HCT116 (cell line): ENCODE data around the gene NCKAP5L. TPM values are rescaled to one million over a fixed set of nuclear protein-coding genes. Genes with fewer than 3 reads are reported as not detected.
"Not testable (repeated sequence)": the region's sequence is repeated elsewhere in the genome, so short reads cannot be mapped to it uniquely, and the experiment has no call there.

ENCODE experiments used
- ATAC-seq: fragments of 200-7000 bp; cut with Tn5 transposase; 2 replicates; pipeline ENCODE4 v1.9.1; 2020; ENCODE audit warnings: mild to moderate bottlenecking, moderate library complexity
- BruUV-seq: library from RNA; stranded (reverse); fragments of 400-500 nt; replicated peaks from 2 replicates; lab custom pipeline; 2021; lab: Mats Ljungman, UMichigan
- CTCF ChIA-PET: fragments of 300-600 bp; sonication (Branson Sonifier 250); formaldehyde crosslinking; loops from one replicate; lab custom pipeline; 2021; ENCODE audit warnings: antibody characterized with exemption; lab: Charles Lee
- POLR2A ChIA-PET: fragments of 300-600, 350-600 bp; sonication (Branson Sonifier 250); formaldehyde crosslinking; loops from one replicate; lab custom pipeline; 2021; ENCODE audit warnings: antibody characterized with exemption; lab: Charles Lee
- RAD21 ChIA-PET, 2 experiments: fragments of 300-600 bp; sonication (Branson Sonifier 250); formaldehyde crosslinking; loops; one replicate each; lab custom pipeline; 2023; ENCODE audit warnings: low total read pairs in 2 of 2; ENCODE audit not compliant: uncharacterized antibody in 2 of 2, unreplicated experiment in 2 of 2, low non-redundant PET in 1 of 2; lab: Charles Lee
- DNase-seq: peaks from one replicate; pipeline ENCODE4 v3.0.0-alpha.2; 2010; ENCODE audit warnings: low read depth, low spot score
- H2AFZ ChIP-seq: fragments of 200-600 bp; shearing (Covaris generic), sonication (generic); 2 replicates; pipeline ENCODE4 v1.6.1; 2017; ENCODE audit warnings: low read depth, mixed run types, mixed read lengths, antibody characterized with exemption, low read length; ENCODE audit not compliant: poor library complexity, severe bottlenecking
- H3K27ac ChIP-seq: 2 replicates; pipeline ENCODE4 v1.5.1; 2012; ENCODE audit warnings: low read depth, low read length
- H3K27me3 ChIP-seq: fragments of 200-600 bp; sonication (generic); 2 replicates; pipeline ENCODE4 v1.6.1; 2016; ENCODE audit warnings: mixed run types, low read length, mixed read lengths; ENCODE audit not compliant: insufficient read depth
- H3K36me3 ChIP-seq, 2 experiments: fragments of 200-500 bp in 1 of 2; fragments of 200-600 bp in 1 of 2; sonication (Bioruptor generic) in 1 of 2; sonication (generic) in 1 of 2; 2 replicates each; pipeline versions ENCODE4 v1.5.1 to v1.6.1; 2014 to 2016; ENCODE audit warnings: low read length in 2 of 2, inconsistent platforms in 1 of 2, mixed read lengths in 1 of 2, mixed run types in 1 of 2; ENCODE audit not compliant: insufficient read depth in 2 of 2, control insufficient read depth in 1 of 2
- H3K4me1 ChIP-seq, 2 experiments: fragments of 200-600 bp in 1 of 2; sonication (generic) in 1 of 2; 2 replicates each; pipeline versions ENCODE4 v1.5.1 to v1.6.1; 2012 to 2017; ENCODE audit warnings: low read length in 2 of 2, inconsistent platforms in 1 of 2, mild to moderate bottlenecking in 1 of 2, mixed read lengths in 1 of 2, mixed run types in 1 of 2, moderate library complexity in 1 of 2; ENCODE audit not compliant: insufficient read depth in 2 of 2, control insufficient read depth in 1 of 2
- H3K4me2 ChIP-seq: fragments of 200-600 bp; sonication (generic); 2 replicates; pipeline ENCODE4 v1.6.1; 2017; ENCODE audit warnings: mixed run types, low read length, mixed read lengths
- H3K4me3 ChIP-seq, 2 experiments: fragments of 200-600 bp in 1 of 2; sonication (generic) in 1 of 2; replicated peaks in 1 of 2; 2 replicates each; pipeline ENCODE4 v1.5.1; 2011 to 2016; ENCODE audit warnings: low read length in 2 of 2, control low read depth in 1 of 2, low read depth in 1 of 2, mild to moderate bottlenecking in 1 of 2, mixed read lengths in 1 of 2, mixed run types in 1 of 2
- H3K79me2 ChIP-seq: fragments of 200-600 bp; sonication (generic); 2 replicates; pipeline ENCODE4 v1.6.1; 2017; ENCODE audit warnings: mild to moderate bottlenecking, mixed run types, low read length, moderate library complexity, mixed read lengths; ENCODE audit not compliant: insufficient read depth
- H3K9ac ChIP-seq: fragments of 200-600 bp; sonication (generic); 2 replicates; pipeline ENCODE4 v1.6.1; 2016; ENCODE audit warnings: low read length, mixed read lengths
- H3K9me2 ChIP-seq: fragments of 200-600 bp; sonication (generic), shearing (Covaris generic); 2 replicates; pipeline ENCODE4 v1.6.1; 2017; ENCODE audit warnings: mixed run types, mild to moderate bottlenecking, moderate library complexity; ENCODE audit not compliant: insufficient read depth
- H3K9me3 ChIP-seq, 2 experiments: fragments of 200-500 bp in 1 of 2; fragments of 200-600 bp in 1 of 2; sonication (Bioruptor generic) in 1 of 2; sonication (generic) in 1 of 2; 2 replicates each; pipeline ENCODE4 v1.6.1; 2014 to 2017; ENCODE audit warnings: low read length in 2 of 2, mixed read lengths in 2 of 2, inconsistent platforms in 1 of 2, low read depth in 1 of 2, mild to moderate bottlenecking in 1 of 2, mixed run types in 1 of 2, moderate library complexity in 1 of 2; ENCODE audit not compliant: control insufficient read depth in 1 of 2, insufficient read depth in 1 of 2
- H4K20me1 ChIP-seq: fragments of 200-600 bp; sonication (generic), shearing (Covaris generic); 2 replicates; pipeline ENCODE4 v1.6.1; 2017; ENCODE audit warnings: mixed run types, mild to moderate bottlenecking, moderate library complexity; ENCODE audit not compliant: insufficient read depth
- EGR1 ChIP-seq: IDR thresholded peaks from 2 replicates; pipeline ENCODE4 v1.6.1; 2012; ENCODE audit warnings: low read depth
- FOSL1 ChIP-seq: IDR thresholded peaks from 2 replicates; pipeline ENCODE4 v1.6.1; 2012; ENCODE audit warnings: low read depth
- YY1 ChIP-seq: IDR thresholded peaks from 2 replicates; pipeline ENCODE4 v1.6.1; 2011; ENCODE audit warnings: low read length, low read depth, moderate library complexity, mild to moderate bottlenecking; ENCODE audit not compliant: insufficient replicate concordance; ENCODE audit errors: extremely low read depth
- intact Hi-C: fragments of 100-400 bp; cut with micrococcal nuclease; formaldehyde crosslinking; loops from 2 replicates; pipeline ENCODE4 v1.10.0; 2022
- total RNA-seq: library from RNA; stranded (reverse); gene quantifications from one replicate; pipeline ENCODE4 v1.2.1, GENCODE V29; 2021; ENCODE audit not compliant: unreplicated experiment
- TF ChIP-seq, protein P1 (sequence below): IDR thresholded peaks from 2 replicates; pipeline ENCODE4 v1.6.1; 2011; ENCODE audit warnings: mild to moderate bottlenecking, low read length, moderate library complexity; ENCODE audit not compliant: insufficient replicate concordance; ENCODE audit errors: extremely low read depth

NCKAP5L gene
- total RNA-seq, 1 experiment from 2014 or later = 12.1 TPM

DNA sequence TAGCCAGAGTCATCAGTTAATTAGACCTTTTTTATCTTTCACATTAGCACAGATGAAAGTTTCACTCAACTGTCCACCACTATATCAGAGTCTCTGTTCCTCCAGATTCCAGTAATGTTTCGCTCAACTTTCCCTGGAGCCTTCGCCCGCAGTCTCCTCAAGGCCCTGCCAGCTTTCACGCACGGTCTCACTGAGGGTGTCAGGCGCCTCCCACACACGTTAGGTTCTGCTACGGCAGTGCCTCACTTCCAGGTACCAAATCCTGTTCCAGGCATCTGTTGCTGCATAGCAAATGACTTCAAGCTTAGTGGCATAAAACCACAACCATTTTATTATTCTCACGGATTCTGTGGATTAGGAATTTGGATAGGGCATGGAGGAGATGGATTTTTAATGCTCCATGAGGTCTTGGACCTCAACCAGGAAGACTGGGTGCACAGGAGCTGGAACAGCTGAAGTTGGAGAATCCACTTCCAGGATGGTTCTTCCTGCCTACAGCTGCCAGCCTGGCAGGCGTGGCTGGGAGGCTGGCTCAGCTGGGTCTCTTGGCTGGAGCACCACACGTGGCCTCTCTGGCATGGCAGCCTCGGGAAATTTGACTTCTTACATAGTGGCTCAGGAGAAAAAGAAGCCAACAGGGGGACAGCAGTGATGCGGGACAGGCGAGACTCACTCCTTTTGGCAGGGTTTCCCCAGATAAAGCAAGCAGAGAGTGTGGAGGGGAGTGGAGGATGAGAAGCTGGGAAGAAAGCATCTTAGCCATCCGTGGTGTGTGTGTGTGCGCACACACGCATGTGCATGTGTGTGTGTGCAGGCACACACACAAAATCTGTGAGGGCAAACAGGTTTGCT lies 36.0 kb upstream of the NCKAP5L start:
- Histone ChIP-seq H3K79me2 (no peaks in the 10 kb centered on the region), H4K20me1 (no peaks in the 10 kb centered on the region), H3K27ac (no peak overlapping the region), H3K4me2 (no peak overlapping the region), H3K9ac (no peak overlapping the region), H3K4me1 (peaks cover 0 to 11% of the 10 kb centered on the region in 2 experiments; a peak in 1 of 4 replicates), H3K9me2 (no peaks in the 10 kb centered on the region), H2AFZ (no peak overlapping the region), H3K9me3 (no peaks in the 10 kb centered on the region), H3K27me3 (no peaks in the 10 kb centered on the region), H3K4me3 (no peak overlapping the region), H3K36me3 (no peaks in the 10 kb centered on the region)
- RAD21 ChIA-PET = no interaction called here
- TF ChIP-seq EGR1 = no peak
- no peak for TF ChIP-seq FOSL1
- TF ChIP-seq YY1 = no peak
- TF ChIP-seq, protein P1, sequence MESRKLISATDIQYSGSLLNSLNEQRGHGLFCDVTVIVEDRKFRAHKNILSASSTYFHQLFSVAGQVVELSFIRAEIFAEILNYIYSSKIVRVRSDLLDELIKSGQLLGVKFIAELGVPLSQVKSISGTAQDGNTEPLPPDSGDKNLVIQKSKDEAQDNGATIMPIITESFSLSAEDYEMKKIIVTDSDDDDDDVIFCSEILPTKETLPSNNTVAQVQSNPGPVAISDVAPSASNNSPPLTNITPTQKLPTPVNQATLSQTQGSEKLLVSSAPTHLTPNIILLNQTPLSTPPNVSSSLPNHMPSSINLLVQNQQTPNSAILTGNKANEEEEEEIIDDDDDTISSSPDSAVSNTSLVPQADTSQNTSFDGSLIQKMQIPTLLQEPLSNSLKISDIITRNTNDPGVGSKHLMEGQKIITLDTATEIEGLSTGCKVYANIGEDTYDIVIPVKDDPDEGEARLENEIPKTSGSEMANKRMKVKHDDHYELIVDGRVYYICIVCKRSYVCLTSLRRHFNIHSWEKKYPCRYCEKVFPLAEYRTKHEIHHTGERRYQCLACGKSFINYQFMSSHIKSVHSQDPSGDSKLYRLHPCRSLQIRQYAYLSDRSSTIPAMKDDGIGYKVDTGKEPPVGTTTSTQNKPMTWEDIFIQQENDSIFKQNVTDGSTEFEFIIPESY = no peak
- ATAC-seq (no peak), DNase-seq (no peak)
- CTCF ChIA-PET = interaction anchor here (1.7 to 3.3 kb wide), 2 partner anchors 81 to 207 kb away, joined by 5 to 14 read pairs; no protein-coding TSS in a partner anchor
- intact Hi-C loops = no loop called here
- POLR2A ChIA-PET = no interaction called here
- BruUV-seq = no TSS peak

DNA sequence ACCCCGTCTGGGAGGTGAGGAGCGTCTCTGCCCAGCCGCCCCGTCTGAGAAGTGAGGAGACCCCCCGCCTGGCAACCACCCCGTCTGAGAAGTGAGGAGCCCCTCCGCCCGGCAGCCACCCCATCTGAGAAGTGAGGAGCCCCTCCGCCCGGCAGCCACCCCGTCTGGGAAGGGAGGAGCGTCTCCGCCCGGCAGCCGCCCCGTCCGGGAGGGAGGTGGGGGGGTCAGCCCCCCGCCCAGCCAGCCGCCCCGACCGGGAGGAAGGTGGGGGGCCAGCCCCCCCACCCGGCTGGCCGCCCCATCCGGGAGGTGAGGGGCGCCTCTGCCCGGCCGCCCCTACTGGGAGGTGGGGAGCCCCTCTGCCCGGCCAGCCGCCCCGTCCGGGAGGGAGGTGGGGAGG lies 32.7 kb upstream of the NCKAP5L start:
- DNase-seq, POLR2A ChIA-PET, H3K9ac ChIP-seq, H3K27ac ChIP-seq, H2AFZ ChIP-seq, H3K4me3 ChIP-seq, ATAC-seq, H3K9me3 ChIP-seq, H3K9me2 ChIP-seq, H3K27me3 ChIP-seq, H4K20me1 ChIP-seq, H3K4me1 ChIP-seq, H3K79me2 ChIP-seq, intact Hi-C loops, H3K4me2 ChIP-seq, BruUV-seq, RAD21 ChIA-PET, H3K36me3 ChIP-seq, CTCF ChIA-PET: not testable (repeated sequence)

DNA sequence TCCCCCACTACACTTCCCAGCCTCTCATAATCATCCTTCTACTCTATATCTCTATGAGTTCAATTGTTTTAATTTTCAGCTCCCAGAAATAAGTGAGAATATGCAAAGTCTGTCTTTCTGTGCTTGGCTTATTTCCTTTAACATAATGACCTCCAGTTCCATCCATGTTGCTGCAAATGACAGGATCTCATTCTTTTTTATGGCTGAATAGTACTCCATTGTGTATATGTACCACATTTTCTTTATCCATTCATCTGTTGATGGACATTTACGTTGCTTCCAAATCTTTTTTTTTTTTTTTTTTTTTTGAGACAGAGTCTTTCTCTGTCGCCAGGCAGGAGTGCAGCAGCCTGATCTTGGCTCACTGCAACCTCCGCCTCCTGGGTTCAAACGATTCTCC lies 27.7 kb upstream of the NCKAP5L start:
- POLR2A ChIA-PET, H3K27ac ChIP-seq, H3K9me2 ChIP-seq, H3K9me3 ChIP-seq, DNase-seq, H3K9ac ChIP-seq, CTCF ChIA-PET, H3K79me2 ChIP-seq, H4K20me1 ChIP-seq, ATAC-seq, H2AFZ ChIP-seq, H3K4me1 ChIP-seq, RAD21 ChIA-PET, H3K4me2 ChIP-seq, BruUV-seq, H3K4me3 ChIP-seq, H3K27me3 ChIP-seq, H3K36me3 ChIP-seq, intact Hi-C loops: not testable (repeated sequence)
